ENCODE results near the gene ITGBL1. TPM values are rescaled to one million over a fixed set of nuclear protein-coding genes. Genes with fewer than 3 reads are reported as not detected.

Gene ITGBL1
- total RNA-seq, 2 donors from 2014 or later: not detected

DNA sequence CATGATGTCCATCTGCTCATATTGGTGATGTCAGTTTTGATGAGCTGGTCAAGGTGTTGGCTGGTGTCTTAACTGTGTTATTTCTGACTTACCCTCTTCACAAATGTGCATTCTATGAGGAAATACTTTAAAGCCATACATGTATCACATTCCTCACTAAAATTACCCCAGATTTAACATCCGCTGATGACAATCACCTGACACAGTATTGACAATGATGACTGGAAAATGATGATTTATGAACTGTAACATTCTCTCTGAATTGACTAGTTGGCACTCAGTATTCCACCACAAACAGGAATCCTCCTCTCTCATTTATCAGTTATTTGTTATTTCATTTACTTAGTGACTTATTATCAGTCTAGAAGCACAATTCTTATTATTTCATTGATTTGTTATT lies 117.3 kb downstream of the ITGBL1 start:
- no peaks in the 10 kb centered on the region for H3K4me1 Mint-ChIP-seq (ENCODE audit: low read depth)
- DNase-seq (no peak), ATAC-seq (replicated peaks in 1 of 2) (no peak)
- H3K27ac Mint-ChIP-seq: no peak overlapping the region
- H3K27me3 Mint-ChIP-seq (ENCODE audit: low read depth): no peaks in the 10 kb centered on the region
- H3K4me3 Mint-ChIP-seq: no peak overlapping the region
- H3K9me3 Mint-ChIP-seq: no peaks in the 10 kb centered on the region
- H3K36me3 Mint-ChIP-seq (ENCODE audit: insufficient read depth in 2 of 2): no peaks in the 10 kb centered on the region

DNA sequence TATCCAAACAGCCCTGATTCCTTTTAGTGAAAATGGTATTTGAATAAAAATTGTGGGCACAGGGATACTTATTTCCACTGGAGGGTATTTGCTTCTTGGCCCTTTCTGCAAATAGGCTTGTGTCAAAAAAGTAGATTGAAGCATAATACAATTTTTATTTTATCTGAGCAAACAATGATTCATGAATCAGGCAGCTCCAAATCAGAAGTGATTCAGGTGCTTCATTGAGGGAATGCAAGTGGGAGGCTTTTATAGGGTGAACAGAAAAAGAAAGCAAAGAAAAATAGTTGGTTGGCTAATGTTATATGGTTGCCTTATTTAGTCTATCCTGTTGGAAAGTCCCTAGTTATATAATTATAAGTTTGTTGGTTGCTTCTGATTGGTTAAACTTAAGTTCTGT lies 117.9 kb downstream of the ITGBL1 start:
- no peak overlapping the region for H3K27ac Mint-ChIP-seq

DNA sequence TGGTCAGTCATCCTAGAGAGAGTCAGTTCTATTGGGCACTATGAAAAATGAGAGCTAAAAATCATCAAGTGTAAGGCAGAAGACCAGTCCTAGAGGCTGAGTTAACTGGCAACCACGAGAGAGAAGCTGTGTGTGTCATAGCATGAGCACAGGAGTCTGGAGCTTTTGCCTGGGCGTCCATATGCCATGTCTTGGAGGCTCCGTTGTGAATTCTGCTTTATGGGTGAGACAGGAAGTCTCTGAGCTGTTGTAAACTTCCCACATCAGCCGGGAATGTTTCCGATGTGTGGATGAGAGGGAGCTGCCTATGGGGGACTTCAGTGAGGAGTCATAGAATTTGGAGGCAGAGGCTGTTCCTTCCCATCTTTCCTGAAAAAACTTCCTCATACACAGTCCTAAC lies 120.0 kb downstream of the ITGBL1 start:
- Mint-ChIP-seq H3K27ac (no peak overlapping the region), H3K4me3 (no peak overlapping the region), H3K9me3 (no peaks in the 10 kb centered on the region), H3K36me3 (ENCODE audit: insufficient read depth in 2 of 2) (no peaks in the 10 kb centered on the region), H3K27me3 (ENCODE audit: low read depth) (no peaks in the 10 kb centered on the region), H3K4me1 (ENCODE audit: low read depth) (no peaks in the 10 kb centered on the region)
- ATAC-seq (replicated peaks in 1 of 2): no peak
- DNase-seq: no peak

More for the DNA sequence above, 117.9 kb downstream of the ITGBL1 start:
- Mint-ChIP-seq H3K9me3 (no peaks in the 10 kb centered on the region), H3K4me3 (no peak overlapping the region), H3K27me3 (ENCODE audit: low read depth) (no peaks in the 10 kb centered on the region), H3K36me3 (ENCODE audit: insufficient read depth in 2 of 2) (no peaks in the 10 kb centered on the region), H3K4me1 (ENCODE audit: low read depth) (no peaks in the 10 kb centered on the region)
- DNase-seq (no peak), ATAC-seq (replicated peaks in 1 of 2) (no peak)

DNA sequence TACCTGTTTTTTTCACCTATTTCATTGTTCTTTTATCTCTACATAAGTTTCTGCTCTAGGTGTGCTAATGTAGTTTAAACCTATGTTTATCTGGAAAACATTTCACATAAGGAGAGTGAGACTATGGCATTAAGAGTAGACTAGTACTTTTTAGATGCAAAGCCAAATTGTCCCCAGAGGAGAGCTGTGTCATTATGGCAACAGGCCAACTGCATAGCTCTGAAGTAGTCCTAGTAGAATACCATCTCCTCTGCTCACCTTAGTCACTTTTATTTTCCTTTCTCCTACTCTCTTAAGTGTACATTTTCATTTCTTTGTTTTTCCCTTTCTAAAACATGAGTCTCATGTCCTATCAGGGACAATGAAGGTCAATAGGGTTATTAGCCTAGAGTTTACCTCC lies 123.1 kb downstream of the ITGBL1 start:
- no peak overlapping the region for H3K27ac Mint-ChIP-seq
- H3K36me3 Mint-ChIP-seq (ENCODE audit: insufficient read depth in 2 of 2): no peaks in the 10 kb centered on the region
- H3K9me3 Mint-ChIP-seq: no peaks in the 10 kb centered on the region
- no peaks in the 10 kb centered on the region for H3K27me3 Mint-ChIP-seq (ENCODE audit: low read depth)
- H3K4me3 Mint-ChIP-seq: no peak overlapping the region
- no peak for DNase-seq
- H3K4me1 Mint-ChIP-seq (ENCODE audit: low read depth): no peaks in the 10 kb centered on the region
- ATAC-seq (replicated peaks in 1 of 2): no peak

DNA sequence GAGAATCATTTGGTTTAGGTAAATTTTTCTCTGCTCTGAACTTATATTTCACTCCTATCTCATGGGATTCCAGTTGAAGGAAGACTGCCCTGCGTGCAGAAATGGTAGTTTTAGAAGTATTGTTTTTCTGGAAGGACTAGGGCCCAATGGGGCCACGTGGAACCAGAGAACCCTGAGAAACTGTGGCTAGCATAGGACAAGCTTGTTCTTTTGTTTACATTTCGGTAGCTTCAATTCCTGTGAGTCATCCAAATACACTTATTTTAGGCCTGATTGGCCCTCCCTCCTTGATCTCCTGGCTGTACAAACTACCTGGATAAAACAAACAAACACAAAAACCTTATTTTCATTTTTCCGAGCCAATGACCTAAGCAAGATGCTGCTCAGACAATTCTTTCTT lies 124.0 kb downstream of the ITGBL1 start:
- no peaks in the 10 kb centered on the region for H3K4me1 Mint-ChIP-seq (ENCODE audit: low read depth)
- no peaks in the 10 kb centered on the region for H3K9me3 Mint-ChIP-seq
- H3K36me3 Mint-ChIP-seq (ENCODE audit: insufficient read depth in 2 of 2): no peaks in the 10 kb centered on the region
- H3K27me3 Mint-ChIP-seq (ENCODE audit: low read depth): no peaks in the 10 kb centered on the region
- DNase-seq (no peak), ATAC-seq (replicated peaks in 1 of 2) (no peak)
- H3K4me3 Mint-ChIP-seq: no peak overlapping the region
- H3K27ac Mint-ChIP-seq: no peak overlapping the region

- H3K36me3 Mint-ChIP-seq (ENCODE audit: insufficient read depth in 2 of 2): no peaks in the 10 kb centered on the region
- no peak overlapping the region for H3K27ac Mint-ChIP-seq
- DNase-seq (no peak), ATAC-seq (replicated peaks in 1 of 2) (no peak)
- H3K27me3 Mint-ChIP-seq (ENCODE audit: low read depth): no peaks in the 10 kb centered on the region
- H3K9me3 Mint-ChIP-seq: no peaks in the 10 kb centered on the region
- no peaks in the 10 kb centered on the region for H3K4me1 Mint-ChIP-seq (ENCODE audit: low read depth)
- H3K4me3 Mint-ChIP-seq: no peak overlapping the region
Observed at GRCh38 chr13:101576977-101577376, 124.5 kb downstream of the ITGBL1 start.

DNA sequence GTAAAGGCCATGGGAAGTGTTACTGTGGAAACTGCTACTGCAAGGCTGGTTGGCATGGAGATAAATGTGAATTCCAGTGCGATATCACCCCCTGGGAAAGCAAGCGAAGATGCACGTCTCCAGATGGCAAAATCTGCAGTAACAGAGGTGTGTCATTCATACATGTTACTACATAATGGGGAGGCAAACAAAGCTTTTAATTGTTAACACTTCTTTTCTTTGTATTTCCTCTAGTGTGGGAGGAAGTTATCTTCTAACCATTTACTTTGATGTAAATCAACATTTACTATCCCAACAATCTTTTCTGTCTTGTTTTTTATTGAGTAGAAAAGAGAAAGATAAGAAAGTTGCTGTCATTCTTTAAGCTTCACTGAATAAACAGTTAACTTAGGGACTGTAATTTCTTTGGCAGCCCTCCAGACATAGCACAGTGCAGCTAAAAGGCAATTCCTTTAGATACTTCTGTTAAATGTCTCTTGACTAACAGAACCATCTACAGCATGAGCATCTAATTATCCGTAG lies 126.9 kb downstream of the ITGBL1 start:
- H3K27ac Mint-ChIP-seq: no peak overlapping the region
- ATAC-seq (replicated peaks in 1 of 2) (no peak), DNase-seq (no peak)
- H3K4me1 Mint-ChIP-seq (ENCODE audit: low read depth): no peaks in the 10 kb centered on the region
- no peaks in the 10 kb centered on the region for H3K36me3 Mint-ChIP-seq (ENCODE audit: insufficient read depth in 2 of 2)
- no peaks in the 10 kb centered on the region for H3K27me3 Mint-ChIP-seq (ENCODE audit: low read depth)
- H3K4me3 Mint-ChIP-seq: no peak overlapping the region
- no peaks in the 10 kb centered on the region for H3K9me3 Mint-ChIP-seq

DNA sequence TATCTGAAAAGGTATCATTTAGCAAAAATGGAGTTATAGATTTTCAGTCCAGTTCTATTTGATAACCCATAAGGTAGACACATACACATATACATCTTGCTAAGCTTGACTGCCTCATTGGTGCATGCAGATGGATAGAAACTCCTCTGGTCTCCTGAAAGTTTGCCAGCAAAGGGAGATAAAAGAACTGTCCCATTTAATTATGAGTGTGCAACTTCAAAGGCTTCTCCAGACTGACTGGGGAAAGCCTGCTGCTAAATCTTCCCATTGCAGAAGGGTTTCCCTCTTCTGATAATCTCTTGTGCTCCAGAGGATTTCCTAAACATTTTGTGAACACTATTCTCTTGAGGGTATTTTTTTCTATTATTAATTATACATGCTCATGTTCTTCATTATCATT lies 131.9 kb downstream of the ITGBL1 start:
- Mint-ChIP-seq H3K27ac (no peak overlapping the region), H3K27me3 (ENCODE audit: low read depth) (peaks cover 7% of the 10 kb centered on the region), H3K9me3 (no peaks in the 10 kb centered on the region), H3K36me3 (ENCODE audit: insufficient read depth in 2 of 2) (no peaks in the 10 kb centered on the region), H3K4me3 (no peak overlapping the region), H3K4me1 (ENCODE audit: low read depth) (no peaks in the 10 kb centered on the region)
- no peak for ATAC-seq (replicated peaks in 1 of 2)
- DNase-seq: no peak

DNA sequence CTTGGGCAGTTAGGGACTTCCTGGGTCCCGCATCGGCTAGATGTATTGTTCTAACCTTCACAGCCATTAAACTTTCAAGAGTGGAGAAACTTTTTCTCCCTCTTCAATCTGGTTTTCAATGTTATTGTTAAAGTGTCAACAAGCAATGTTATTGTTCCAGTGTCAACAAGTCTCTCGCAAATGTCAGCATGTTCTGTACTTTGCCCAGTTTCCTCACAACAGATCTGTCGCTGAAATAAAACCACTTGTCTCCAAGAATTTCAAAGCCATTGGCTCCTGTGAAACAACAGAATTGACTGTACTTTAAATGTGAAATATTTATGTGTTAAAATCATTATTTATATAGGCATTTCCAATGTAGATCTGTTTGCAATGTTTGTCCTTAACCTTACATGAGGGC lies 138.0 kb downstream of the ITGBL1 start:
- DNase-seq (no peak), ATAC-seq (replicated peaks in 1 of 2) (no peak)
- Mint-ChIP-seq H3K27me3 (ENCODE audit: low read depth) (peaks cover 6% of the 10 kb centered on the region), H3K4me3 (no peak overlapping the region), H3K9me3 (peaks cover 0 to 2% of the 10 kb centered on the region in 2 donors), H3K36me3 (ENCODE audit: insufficient read depth in 2 of 2) (no peaks in the 10 kb centered on the region), H3K27ac (no peak overlapping the region), H3K4me1 (ENCODE audit: low read depth) (no peaks in the 10 kb centered on the region)

DNA sequence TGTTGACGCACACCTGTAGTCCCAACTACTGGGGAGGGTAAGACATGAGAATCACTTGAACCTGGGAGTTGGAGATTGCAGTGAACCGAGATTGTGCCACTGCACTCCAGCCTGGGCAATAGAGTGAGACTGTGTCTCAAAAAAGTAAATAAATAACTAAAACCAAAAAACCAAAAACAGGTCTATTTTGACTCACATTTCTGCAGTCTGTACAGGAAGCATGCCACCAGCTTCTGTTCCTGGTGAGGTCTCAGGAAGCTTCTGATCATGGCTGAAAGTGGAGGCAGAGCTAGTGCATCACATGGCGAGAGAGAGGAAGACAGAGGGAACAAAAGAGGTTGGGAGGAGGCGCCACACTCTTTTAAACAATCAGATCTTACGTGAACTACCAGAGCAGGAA lies 142.5 kb downstream of the ITGBL1 start:
- Mint-ChIP-seq H3K27ac (no peak overlapping the region), H3K9me3 (peaks cover 0 to 2% of the 10 kb centered on the region in 2 donors), H3K36me3 (ENCODE audit: insufficient read depth in 2 of 2) (no peaks in the 10 kb centered on the region), H3K27me3 (ENCODE audit: low read depth) (peaks cover 6% of the 10 kb centered on the region), H3K4me3 (no peak overlapping the region), H3K4me1 (ENCODE audit: low read depth) (no peaks in the 10 kb centered on the region)
- ATAC-seq (replicated peaks in 1 of 2): no peak
- DNase-seq: no peak

DNA sequence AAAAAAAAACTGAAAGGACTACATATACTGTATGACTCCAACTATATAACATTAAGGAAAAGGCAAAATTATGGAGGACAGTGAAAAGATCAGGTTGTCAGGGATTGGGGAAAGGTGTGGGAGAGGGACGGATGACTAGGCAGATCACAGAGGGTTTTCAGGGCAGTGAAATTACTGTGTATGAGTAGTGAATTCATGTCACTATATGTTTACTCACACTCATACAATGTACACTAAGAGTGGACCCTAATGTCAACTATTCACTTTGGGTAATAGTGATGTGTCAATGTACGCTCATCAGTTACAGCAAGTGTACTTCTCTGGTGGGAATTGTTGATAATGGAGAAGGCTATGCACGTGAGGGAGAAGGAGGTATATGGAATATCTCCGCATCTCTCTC lies 144.3 kb downstream of the ITGBL1 start:
- no peak for ATAC-seq (replicated peaks in 1 of 2)
- Mint-ChIP-seq H3K27me3 (ENCODE audit: low read depth) (peaks cover 11% of the 10 kb centered on the region), H3K4me3 (no peak overlapping the region), H3K4me1 (ENCODE audit: low read depth) (no peaks in the 10 kb centered on the region), H3K27ac (no peak overlapping the region), H3K36me3 (ENCODE audit: insufficient read depth in 2 of 2) (no peaks in the 10 kb centered on the region), H3K9me3 (peaks cover 0 to 4% of the 10 kb centered on the region in 2 donors)
- DNase-seq: no peak

GRCh38 chr13:101611491-101612475 lies 159.3 kb downstream of the ITGBL1 start:
- Mint-ChIP-seq H3K4me1 (ENCODE audit: low read depth) (no peaks in the 10 kb centered on the region), H3K27ac (no peak overlapping the region), H3K4me3 (no peak overlapping the region), H3K27me3 (ENCODE audit: low read depth) (peaks cover 7% of the 10 kb centered on the region), H3K36me3 (ENCODE audit: insufficient read depth in 2 of 2) (no peaks in the 10 kb centered on the region), H3K9me3 (no peaks in the 10 kb centered on the region)
- ATAC-seq (replicated peaks in 1 of 2) (peak in 1 of 2 donors; percentile 49), DNase-seq (no peak)

DNA sequence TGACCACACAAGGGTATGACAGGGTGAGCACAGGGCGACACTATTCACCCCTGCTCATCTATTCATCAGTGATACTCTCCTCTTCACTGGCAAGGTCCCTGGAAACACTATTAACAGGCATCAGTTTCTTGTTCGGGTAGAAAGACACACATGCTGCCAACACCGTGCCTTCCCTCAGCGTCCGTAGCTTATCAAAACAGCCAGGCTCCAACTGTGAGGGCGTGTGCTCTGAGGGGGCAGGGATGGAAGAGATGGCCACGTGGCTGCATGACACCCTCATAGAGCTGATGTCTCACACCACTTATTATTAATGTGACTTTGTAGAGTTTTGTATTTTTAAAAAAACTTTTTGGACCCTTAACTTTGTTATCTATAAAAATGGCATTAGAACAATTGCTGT lies 160.3 kb downstream of the ITGBL1 start:
- no peaks in the 10 kb centered on the region for H3K9me3 Mint-ChIP-seq
- no peak for DNase-seq
- no peak for ATAC-seq (replicated peaks in 1 of 2)
- H3K4me3 Mint-ChIP-seq: no peak overlapping the region
- peaks cover 7% of the 10 kb centered on the region for H3K27me3 Mint-ChIP-seq (ENCODE audit: low read depth)
- H3K36me3 Mint-ChIP-seq (ENCODE audit: insufficient read depth in 2 of 2): no peaks in the 10 kb centered on the region
- no peak overlapping the region for H3K27ac Mint-ChIP-seq
- no peaks in the 10 kb centered on the region for H3K4me1 Mint-ChIP-seq (ENCODE audit: low read depth)

DNA sequence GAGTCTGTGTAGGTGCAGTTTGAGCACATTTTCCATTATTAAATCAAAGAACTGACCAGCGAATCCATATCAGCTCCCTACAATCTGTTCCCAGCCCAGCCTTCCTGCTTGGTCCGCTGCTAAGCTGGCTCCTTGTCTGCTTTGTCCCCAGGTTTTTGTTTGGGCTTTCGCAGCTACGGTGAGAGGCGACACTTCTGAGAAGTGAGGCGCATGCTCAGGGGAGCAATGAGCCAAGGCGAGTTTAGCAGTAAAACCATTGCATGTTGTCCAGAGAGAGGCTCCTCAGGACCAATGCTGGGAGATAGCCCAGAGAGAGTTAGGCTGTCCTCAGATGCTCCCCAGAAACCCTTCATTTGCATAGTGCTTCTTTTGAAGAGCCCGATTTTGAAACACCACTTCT lies 162.0 kb downstream of the ITGBL1 start:
- H3K9me3 Mint-ChIP-seq: no peaks in the 10 kb centered on the region
- DNase-seq (no peak), ATAC-seq (replicated peaks in 1 of 2) (no peak)
- no peaks in the 10 kb centered on the region for H3K36me3 Mint-ChIP-seq (ENCODE audit: insufficient read depth in 2 of 2)
- H3K27me3 Mint-ChIP-seq (ENCODE audit: low read depth): peaks cover 7% of the 10 kb centered on the region
- no peak overlapping the region for H3K4me3 Mint-ChIP-seq
- H3K27ac Mint-ChIP-seq: no peak overlapping the region
- H3K4me1 Mint-ChIP-seq (ENCODE audit: low read depth): peaks cover 8% of the 10 kb centered on the region
